Measurements from ENCODE around the gene SUMO2. TPM values are rescaled to one million over a fixed set of nuclear protein-coding genes. Genes with fewer than 3 reads are reported as not detected.
A peak's percentile ranks its signal among the peaks of the same experiment; 100 is the strongest.

The SUMO2 gene
- total and polyA plus RNA-seq, 9 of the 15 experiments (the other 6 are each of a cell fraction or from before 2014, with no cell fraction given): 157 to 733 (median 419) TPM

- TF ChIP-seq ZBTB33 (CRISPR knock-in tag; IDR thresholded peaks at IDR 0.05): 0 out of 2 replicates have a peak, but pooled peaks have one; percentile 16
- 0 out of 2 replicates have a peak, but pooled peaks have one; percentile 29 for TF ChIP-seq GATA2 (CRISPR knock-in tag; IDR thresholded peaks at IDR 0.05)
- TF ChIP-seq ARID2 (IDR thresholded peaks at IDR 0.05): no peak
- no peak for TF ChIP-seq CHD2 (IDR thresholded peaks at IDR 0.05; ENCODE audit: low read depth, low read length)
- no peak for TF ChIP-seq ZNF354B (CRISPR knock-in tag; IDR thresholded peaks at IDR 0.05)
- no peak for TF ChIP-seq ZNF134 (CRISPR knock-in tag; conservative IDR thresholded peaks at IDR 0.05)
- TF ChIP-seq MTF1 (CRISPR knock-in tag; IDR thresholded peaks at IDR 0.05; ENCODE audit: borderline replicate concordance): peak; percentile 69; the same call in 1 of the 2 replicates
- TF ChIP-seq U2AF1 (optimal IDR thresholded peaks at IDR 0.05; ENCODE audit: low read depth, low read length): no peak
- no peak for TF ChIP-seq GABPB2 (CRISPR knock-in tag; conservative IDR thresholded peaks at IDR 0.05)
- no peak for TF ChIP-seq ELK3 (CRISPR knock-in tag; IDR thresholded peaks at IDR 0.05)
- no peak for TF ChIP-seq HDAC3 (IDR thresholded peaks at IDR 0.05; ENCODE audit: borderline replicate concordance, partially characterized antibody)
- no peak for TF ChIP-seq RBM17 (IDR thresholded peaks at IDR 0.05; ENCODE audit: borderline replicate concordance, low read depth, low read length)
- no peak for TF ChIP-seq ZNF609 (CRISPR knock-in tag; IDR thresholded peaks at IDR 0.05; ENCODE audit: borderline replicate concordance)
- peak; percentile 73 for TF ChIP-seq ZFX (CRISPR knock-in tag; IDR thresholded peaks at IDR 0.05)
- TF ChIP-seq EP300 (IDR thresholded peaks at IDR 0.05; ENCODE audit: low read length): peak; percentile 88
- peak; percentile 75 for TF ChIP-seq ZNF589 (CRISPR knock-in tag; IDR thresholded peaks at IDR 0.05; ENCODE audit: low read depth)
- TF ChIP-seq SOX6 (IDR thresholded peaks at IDR 0.05): peak; percentile 66
- TF ChIP-seq CTCFL (IDR thresholded peaks at IDR 0.05; ENCODE audit: borderline replicate concordance, insufficient read depth, low read depth, low read length, poor library complexity, severe bottlenecking): no peak
Measured at GRCh38 chr17:75124041-75124818, 58.5 kb downstream of the SUMO2 start (continued).

Measured in K562 (cell line).